ENCODE results near the gene PPFIA4.
A peak's percentile ranks its signal among the peaks of the same experiment; 100 is the strongest.
"Not testable (repeated sequence)": the region's sequence is repeated elsewhere in the genome, so short reads cannot be mapped to it uniquely, and the experiment has no call there.

PPFIA4 gene

DNA sequence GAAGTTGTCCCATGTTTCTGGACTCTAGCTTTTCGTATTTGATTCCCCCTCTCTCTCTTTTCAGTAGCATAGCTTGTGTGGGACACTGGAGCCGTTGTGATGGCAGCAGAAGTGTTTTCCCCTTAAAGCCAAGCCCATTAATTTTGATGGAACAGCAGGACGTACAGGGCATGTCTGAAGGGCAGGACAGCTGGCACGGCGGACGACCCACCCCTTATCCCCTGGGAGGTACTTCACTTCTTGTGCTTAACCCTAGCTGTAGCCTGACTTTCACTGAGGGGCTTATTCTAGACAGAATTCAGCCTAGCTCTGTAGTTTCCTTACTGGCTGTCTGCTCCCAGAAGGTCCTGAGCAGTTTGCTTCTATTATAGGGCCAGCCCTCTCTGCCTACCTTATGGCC lies 8.6 kb upstream of the PPFIA4 start:
- DNase-seq: no peak

DNA sequence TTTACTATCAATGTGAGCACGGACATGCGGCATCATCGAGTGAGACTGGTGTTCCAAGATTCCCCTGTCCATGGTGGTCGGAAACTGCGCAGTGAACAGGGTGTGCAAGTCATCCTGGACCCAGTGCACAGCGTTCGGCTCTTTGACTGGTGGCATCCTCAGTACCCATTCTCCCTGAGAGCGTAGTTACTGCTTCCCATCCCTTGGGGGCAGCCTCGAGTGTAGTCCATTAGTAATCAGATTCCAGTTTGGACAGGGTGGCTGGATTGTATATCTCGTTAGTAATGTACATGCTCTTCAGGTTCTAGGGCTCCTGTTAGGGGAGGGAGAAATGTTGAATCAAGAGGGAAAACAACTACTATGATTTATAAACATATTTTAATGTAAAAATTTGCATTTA lies 3.4 kb upstream of the PPFIA4 start:
- DNase-seq: not testable (repeated sequence)

DNA sequence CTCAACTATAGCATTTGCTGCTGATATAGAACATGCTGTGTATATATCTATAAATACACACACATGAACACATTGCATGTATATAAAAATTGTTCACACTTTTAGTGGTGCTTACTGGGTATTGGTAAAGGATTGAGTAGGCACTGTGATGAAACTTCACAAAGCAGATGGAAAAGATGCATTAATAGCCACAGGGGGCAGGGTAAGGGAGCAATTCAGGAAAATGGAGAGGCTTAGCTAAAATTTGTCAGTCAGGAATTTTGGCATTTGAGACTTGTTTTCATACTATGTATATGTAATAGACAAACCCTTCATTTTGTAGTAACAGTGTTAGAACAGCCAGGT lies 633 bp upstream of the PPFIA4 start:
- DNase-seq: no peak

DNA sequence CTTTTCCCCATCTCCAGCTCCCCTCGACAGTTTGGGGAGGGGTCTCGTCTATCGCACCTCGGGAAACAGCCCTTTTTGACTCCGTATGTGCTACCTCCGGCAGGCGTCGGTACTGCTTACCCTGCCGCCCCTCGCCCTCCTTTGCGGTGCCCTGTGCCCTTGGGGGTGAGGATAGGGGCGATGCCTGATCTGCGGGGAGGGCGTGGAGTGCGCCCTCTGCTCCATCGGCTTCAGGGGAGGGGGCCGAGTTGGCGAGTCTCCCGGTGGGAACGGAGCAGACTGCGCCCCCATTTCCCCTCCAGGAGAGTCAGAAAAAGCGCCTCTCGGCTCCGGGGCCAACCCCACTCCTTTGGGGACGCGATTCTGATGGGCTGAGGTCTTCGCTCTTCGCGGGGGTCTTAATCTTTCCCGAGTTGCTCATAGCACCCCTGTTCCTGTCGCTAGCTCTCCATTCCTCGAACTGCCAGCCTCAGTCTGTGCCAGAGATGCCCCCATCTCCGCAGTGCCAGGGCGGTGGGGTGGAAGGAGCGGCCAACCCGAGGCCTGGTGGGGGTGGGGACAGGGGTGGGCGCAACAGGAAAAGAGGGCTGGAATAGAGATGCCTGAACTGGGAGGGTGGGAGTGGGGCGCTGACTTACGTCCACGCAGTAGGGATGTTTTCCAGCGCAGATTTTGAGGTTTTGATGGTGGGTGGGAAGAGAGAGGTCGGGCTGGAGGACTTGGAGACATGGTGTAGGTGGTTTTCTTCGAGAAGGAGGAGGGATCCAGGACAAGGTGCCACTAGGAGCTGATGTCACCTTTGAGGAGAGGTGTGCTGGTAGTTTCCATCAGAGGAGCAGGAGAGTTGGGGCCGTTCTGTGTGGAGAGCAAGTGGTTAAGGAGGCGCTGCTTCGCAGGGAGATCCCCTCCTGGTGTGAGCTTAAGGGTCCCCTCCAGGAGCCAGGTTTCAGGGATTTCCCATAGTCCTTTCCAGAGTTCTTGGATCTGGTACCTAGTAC lies 674 bp downstream of the PPFIA4 start:
- DNase-seq: peak; percentile 42

DNA sequence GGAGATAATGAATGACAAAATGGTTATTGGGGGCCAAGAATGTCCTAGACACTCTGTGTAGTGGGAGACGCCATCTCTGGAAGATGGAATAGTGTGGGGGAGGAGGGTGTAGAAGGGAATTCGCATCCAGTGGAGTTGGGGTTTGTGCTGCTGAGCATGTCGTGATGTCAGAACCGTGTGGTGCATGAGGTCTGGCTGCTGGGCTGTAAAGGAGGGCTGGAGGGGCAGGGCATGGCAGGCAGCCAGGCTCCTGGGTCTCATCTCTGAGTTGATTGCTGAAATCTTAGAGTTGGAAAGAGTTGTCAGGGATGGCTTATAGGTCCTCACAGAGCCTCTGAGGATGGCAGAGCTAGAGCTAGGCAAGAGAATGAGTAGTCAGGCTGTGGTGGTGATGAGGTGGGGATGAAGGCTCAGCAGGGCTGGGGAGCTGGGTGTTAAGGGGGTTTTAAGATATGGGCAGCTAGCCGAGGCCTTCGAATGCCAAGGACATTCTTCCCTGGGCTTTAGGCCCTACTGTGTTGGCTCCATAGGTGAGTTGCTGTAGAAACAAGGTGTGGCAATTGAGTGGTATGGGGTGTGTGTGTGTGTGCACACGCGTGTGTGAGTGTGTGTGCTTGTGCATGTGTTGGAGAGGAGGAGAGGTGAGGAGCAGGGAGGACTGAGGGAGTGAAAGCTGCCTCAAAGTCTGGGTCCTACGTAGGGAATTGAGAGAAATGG lies 1.9 kb downstream of the PPFIA4 start:
- no peak for DNase-seq

DNA sequence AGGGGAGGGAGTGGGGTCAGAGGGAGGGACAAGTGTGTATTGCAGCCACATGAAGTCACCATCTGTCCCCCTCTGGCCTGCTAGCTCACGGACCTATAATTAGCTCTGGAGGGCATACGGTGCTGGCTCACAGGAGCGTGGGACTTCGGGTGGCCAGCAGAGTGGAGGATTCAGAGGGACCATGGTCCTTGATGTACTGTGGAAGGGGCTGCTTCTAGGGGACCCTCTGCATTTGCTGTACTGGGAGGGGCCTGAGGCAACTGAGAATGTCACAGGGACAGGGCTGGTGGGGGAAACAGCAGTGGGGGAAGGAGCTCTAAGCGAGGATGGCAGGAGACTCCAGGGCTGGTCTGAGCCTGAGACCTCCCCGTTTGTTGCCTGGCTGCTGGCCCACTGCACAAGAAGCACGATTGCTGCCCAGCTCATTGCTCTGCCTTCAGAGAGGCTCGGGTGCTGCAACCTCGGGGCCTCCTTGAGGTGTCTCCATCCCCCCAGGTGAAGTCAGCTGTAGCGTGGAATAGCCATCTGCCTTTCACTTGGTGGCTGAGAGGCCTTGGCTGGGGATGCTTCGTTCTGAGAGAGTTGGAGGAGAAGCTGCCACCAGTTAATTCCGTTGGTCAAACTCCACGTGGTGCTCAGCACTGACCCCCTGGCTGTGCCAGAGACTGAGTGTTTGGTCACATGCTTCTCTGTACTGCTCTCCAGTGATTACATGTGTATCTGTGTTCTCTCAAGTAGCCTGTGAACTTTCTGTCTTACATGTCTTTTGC lies 2.7 kb downstream of the PPFIA4 start:
- DNase-seq: no peak

DNA sequence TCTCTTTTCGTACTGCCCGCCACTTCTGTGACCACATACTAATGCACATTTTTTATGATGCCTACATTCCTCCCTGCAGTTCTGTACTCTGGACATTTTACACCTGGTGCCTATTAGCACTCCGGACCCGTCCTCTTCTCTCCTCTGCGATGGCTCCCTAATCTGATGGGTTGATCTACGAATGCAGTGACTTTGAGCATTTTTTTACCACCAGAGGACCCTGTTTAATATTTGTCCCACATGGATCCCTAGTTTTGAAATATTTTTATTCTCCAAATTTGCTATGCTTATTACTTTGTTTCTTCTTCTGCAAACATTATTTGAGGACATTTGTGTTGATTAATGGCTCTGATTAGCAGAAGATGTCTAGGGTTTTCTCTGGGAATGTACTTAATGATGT lies 5.2 kb downstream of the PPFIA4 start:
- DNase-seq: no peak

DNA sequence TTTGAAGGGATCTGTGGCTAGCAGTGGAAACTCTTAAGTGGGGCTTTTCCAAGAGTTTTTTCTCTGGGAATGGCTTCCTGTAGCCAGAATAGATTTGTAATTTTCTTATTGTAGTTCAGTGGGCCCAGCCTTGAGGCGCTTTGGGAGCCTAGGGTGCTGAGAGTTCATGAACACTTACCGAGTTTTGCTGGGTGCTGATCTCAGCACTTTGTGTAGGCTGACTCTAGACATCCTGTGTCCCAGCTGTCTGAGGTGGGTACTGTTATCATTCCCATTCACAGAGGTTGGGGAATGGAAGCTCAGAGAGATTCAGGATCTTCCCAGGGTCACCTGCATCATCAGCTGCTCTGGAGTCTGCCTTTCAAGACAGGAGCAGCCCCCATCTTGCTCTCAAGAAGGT lies 7.0 kb downstream of the PPFIA4 start:
- DNase-seq: no peak

DNA sequence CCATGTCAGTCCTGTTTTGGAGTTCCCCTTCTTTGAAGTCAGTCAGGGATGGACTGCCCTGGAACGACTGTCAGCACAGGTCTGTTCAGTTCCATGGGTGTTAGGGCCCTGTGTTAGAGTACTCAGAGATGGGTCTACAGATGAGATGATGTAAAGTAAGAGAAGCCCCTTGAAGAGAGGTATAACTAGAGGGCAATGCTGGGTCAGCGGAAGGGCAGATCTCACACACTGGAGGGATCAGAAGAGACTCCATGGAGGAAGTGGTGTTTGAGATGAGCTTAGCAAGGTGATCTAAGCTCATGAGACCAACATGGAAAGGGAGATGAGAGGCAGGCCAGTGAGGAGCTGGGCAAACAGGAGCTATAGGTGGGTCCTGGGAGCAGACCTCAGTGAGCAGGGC lies 7.6 kb downstream of the PPFIA4 start:
- no peak for DNase-seq

DNA sequence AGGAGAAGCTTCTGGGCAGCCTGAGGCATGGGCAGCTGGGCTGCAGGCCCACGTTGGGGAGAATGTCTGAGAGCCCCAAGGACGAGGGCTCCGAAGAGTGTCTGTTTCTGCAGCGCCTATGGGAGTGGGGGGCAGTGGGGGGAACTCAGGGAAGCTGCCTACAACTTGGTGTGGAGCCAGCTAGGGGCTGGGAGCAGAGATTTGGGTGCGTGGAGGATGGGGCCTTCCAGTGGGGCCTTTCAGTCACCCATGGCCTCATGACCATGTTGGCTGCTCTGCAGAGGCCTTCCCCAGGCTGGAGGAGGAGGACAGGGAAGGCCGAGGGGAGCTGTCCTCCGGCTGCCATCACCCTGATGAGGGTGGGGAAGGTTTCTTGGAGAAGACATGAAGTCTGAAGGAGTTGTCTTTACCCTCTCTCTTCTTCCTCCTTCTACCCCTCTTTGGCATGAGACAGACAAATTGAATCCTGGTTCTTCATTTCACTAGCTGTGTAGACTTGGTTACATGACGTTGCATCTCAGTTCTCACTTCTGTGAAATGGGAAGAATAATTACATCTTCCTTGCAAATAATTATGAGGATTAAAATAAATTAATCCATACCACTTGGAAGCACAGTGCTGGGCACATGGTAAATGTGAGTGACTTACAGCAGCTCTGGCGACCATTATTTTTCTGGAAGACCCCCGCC lies 8.3 kb downstream of the PPFIA4 start:
- no peak for DNase-seq

DNA sequence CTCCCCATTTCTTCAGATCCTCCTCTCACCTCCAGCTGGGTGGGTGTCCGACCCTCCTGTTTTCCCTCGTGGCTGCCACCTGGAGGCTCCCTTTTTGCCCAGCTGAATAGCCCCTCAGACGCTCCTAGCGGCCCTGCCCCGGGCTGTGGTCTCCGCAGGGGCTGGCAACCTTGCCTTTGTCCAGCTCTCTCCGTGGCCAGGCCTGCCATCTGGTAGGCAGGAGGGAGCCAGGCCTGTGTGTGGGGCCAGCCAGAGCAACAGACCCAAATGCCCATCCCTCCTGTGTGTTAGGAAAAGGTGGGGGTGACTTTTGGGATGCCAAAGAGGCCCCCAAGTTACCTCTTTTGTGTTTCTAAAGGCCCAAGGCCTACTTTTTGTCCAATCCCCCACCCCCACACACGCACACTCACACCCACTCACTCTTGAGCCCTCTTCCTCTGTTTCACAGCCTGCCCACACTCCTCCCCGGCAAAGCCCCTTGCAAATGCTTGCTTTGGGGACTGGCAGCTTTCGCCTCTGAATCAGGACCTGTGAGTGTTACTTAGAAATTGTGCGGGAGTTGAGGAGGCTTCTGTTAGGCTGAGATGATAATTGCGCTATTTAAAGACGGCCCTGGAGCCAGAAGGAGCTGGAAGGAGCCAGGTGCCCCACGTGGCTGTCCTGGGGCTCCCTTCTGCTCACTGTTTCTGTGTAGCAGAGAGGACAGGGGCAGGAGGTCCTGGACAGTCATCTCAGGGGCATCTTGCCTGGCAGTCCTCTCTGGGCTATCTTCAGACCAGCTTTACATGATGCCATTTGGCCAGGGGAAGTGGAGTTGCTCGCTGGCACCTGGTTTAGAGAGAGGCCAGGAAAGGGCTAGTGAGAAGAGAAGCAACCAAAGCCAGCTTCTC lies 9.1 kb downstream of the PPFIA4 start:
- no peak for DNase-seq

DNA sequence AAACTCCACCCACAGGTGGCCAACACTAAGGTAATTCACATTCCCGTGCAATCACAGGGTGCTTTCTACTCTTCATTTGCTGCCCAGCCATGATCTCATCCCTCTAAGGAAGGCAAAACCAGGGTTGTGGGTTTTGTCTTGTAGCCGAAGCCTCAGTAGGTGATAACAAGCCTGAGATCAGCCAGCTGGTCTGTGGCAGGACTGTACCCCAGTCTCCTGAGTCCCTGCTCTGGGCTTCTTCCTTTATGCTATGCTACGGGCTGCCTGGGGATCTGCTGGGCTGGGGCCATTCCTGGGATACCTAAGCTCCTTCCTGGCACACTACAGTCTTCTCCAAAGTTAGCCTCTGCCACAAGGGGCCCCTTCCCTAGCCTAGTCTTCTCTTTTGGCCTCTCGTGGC lies 9.8 kb downstream of the PPFIA4 start:
- DNase-seq: no peak

DNA sequence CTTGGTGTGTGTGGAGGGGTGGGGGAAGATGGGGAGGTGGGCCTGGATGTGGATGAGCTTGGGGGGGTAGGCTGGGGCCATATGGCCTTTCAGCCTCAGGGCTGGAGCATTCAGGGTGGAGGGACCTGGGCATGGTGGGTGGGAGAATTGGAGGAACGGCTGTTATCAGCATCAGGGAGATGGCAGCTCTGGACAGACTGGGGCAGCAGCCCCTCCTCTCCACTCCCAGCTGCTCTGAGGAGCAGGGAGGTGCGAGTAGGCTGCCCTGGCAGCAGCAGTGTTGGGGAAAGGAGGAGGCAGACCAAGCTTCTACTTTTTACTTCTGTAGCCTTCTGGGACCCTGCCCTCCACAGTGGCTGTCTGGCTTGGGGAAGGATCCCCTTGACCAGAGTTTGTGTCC lies 10.2 kb downstream of the PPFIA4 start:
- no peak for DNase-seq

DNA sequence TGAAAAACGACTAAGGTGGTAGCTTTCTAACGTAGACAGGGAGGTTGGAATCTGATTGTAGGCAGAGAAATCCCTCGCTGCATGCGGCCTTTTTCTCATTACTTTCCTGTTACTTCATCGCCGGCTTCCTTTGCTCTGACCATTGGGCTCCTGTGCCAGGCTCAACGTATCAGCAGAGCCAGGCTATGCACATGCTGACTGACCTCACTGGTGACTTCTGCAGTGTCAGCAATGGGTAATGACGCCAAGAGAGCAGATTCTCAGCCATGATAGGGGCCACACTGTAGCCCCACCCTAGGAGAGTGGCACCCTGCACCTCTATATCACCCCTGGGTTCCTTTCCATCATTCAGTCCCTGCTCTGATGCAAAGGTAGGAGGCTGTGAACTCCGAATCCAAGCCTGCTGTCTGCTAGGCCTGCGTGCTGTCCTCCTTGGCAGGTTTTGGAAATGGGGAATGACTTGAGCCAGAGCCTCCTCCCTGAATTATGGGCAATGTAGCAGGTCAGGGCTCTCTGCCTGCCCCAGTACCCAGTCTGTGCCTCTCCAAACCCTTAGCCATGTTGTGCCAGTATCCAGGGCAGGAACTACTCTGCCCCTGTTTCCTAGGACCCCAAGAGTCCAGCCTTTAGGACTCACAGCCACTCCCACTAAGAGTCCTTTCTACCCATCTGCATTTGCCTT lies 11.4 kb downstream of the PPFIA4 start:
- DNase-seq: no peak

DNA sequence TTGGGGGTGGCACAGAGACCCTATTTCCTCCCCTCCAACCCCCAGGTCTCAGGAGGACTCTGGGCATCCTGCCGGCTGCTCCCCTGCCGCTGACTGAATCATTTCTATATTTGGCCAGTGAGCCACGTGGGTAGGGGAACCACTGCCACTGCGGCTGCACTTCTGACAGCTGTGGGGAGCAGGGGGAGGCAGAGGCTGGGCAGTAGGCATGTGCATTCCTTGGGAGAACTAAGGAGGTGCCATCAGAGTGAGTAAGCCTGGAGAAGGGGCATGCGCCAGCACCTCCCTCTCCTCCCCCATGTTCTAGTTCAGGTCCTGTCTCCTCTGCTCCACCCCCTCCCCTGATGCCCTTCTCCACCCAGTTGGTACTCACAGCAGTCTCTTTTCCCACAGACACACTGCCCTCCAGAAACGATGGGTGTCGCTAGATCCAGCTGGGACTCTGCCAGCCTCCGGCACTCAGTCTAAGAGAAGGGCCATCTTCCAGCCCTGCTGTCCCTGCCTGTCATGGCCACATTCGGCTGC lies 12.0 kb downstream of the PPFIA4 start:
- no peak for DNase-seq

DNA sequence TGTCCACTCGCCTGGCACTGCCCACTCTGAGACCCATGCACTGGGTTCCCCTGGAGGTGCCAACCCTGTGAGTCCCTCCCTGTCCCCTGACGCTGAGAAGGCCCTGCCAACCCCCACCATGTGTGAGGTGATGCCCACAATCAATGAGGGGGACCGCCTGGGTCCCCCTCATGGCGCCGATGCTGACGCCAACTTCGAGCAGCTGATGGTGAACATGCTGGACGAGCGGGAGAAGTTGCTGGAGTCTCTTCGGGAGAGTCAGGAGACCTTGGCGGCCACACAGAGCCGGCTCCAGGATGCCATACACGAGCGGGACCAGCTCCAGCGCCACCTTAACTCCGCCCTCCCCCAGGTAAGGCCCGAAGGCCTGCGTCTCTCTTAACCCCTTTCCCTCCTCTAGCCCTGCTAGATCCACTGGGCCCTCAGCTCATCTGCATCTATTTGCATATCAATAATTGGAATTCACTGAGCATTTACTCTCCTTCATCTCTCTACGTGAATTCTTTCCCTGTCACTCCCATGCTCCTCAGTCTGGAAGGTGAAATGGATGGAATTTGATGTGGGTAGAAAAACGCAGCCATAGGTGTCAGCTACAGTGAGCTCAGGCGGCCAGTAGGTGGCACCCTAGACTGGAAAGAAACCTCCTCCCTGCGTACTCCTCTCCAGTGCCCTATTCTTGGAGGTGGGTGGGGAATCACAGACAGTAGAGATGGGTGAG lies 12.8 kb downstream of the PPFIA4 start:
- peak; percentile 76 for DNase-seq

DNA sequence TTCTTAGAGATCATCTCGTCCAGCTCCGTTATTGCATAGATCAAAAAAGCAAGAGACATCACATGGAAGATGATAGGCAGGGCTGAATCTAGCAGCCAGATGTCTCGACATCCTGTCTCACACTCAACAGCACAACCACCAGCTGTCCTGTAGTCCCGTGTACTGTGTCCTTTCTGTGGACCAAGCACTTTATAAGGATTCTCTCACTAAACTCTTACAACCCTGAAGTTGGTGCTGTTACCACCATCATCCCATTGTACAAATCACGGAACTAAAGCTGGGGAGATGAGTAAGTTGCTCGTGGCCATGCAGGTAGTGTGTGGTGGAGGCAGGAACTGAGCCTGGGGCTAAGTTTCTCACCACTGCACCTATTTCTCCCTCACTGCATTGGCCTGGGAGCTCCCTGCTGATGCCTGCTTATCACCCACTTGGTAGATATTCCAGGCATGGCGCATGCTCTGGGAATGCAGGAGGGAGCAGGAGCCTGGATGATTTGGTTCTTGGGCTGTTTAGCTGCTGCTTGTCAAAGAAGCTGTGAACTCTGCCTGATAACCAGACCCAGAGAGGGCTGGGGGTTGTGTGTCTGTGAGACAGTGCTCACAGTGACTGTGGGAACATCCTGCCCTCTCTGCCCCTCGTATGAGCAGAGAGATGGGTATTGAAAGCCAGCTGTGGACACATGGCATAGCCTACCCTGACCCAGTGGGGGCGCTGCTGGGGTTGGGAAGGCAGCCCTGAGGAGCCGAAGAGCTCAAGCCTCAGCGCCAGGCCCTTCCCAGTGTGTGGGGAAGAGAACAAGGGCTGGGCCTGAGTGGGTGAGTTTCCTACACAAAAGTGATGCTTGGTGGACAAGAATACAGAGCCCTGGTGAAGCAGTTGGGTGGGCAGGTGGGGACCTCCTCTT lies 13.6 kb downstream of the PPFIA4 start:
- DNase-seq: peak; percentile 3

DNA sequence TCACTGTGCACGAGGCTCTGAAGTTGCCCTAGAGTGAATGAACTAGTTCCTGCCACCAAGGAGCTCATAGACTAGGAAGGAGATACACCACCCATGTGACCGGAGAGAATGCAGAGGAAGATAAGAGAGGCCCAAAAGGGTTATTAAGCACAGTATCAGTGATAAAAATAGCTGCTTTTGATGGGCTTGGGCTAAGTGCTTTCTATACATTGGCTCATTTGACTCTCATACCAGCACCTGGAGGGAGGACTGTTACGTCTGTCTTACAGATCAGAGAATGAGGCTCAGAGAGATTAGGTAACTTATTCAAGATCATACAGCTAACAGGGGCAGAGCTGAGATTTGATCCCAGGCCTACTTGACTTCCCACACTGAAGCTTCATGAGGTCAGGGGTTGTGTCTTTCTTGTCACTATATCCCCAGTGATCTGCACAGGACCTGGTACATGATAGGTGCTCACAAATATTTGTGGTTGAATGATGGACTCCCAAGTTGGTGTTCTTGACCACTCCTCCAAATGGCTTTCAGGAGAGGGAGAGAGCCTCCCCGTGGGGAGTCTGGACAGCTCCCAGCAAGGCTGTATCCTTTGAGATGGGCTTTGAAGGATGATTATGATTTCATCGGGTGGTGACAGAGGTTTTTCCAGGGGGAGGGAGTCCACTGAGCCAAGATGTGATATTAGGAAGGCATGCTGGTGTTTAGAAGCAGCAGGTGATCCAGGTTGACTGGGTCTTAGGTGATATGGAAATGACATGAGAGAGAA lies 14.4 kb downstream of the PPFIA4 start:
- DNase-seq: no peak

Data from NCI-H1105 treated with DMSO at 0.1 percent for 48 hours (cell line).